Esophagus muscularis mucosa (tissue), 4 donors: Measurements from ENCODE around the gene TMEM86B. TPM values are rescaled to one million over a fixed set of nuclear protein-coding genes. Genes with fewer than 3 reads are reported as not detected.

Experiments
- DNase-seq: peaks from one replicate; pipeline ENCODE4 v3.0.0-alpha.2; 2017; ENCODE audit errors: extremely low spot score
- H3K27ac ChIP-seq, 4 donors: fragments of 200-600 bp; sonication (generic); replicated peaks in 1 of 4; 1 replicate in 3 of 4; 2 replicates in 1 of 4; pipeline ENCODE4 v1.5.1; 2016 to 2019; ENCODE audit warnings: mild to moderate bottlenecking in 1 of 4
- H3K27me3 ChIP-seq, 4 donors: fragments of 200-600 bp; sonication (generic); one replicate each; pipeline versions ENCODE4 v1.5.1 to v1.6.0; 2016 to 2019
- H3K36me3 ChIP-seq, 4 donors: fragments of 200-600 bp; sonication (generic); one replicate each; pipeline ENCODE4 v1.5.1; 2016 to 2019
- H3K4me1 ChIP-seq, 4 donors: fragments of 200-600 bp; sonication (generic); one replicate each; pipeline ENCODE4 v1.5.1; 2016 to 2019
- H3K4me3 ChIP-seq, 4 donors: fragments of 200-600 bp; sonication (generic); 1 replicate in 2 of 4; 2 replicates in 2 of 4; pipeline ENCODE4 v1.5.1; 2016 to 2019; ENCODE audit warnings: mild to moderate bottlenecking in 4 of 4, moderate library complexity in 1 of 4
- H3K9me3 ChIP-seq, 4 donors: fragments of 200-600 bp; sonication (generic); 1 replicate in 3 of 4; 2 replicates in 1 of 4; pipeline ENCODE4 v1.5.1; 2016 to 2019
- CTCF ChIP-seq, 3 experiments: fragments of 200-600 bp in 2 of 3; fragments of 450-650 bp in 1 of 3; sonication (generic) in 2 of 3; IDR thresholded peaks; one replicate each; pipeline ENCODE4 v1.5.1; 2017 to 2019; ENCODE audit warnings: antibody characterized with exemption in 3 of 3, mild to moderate bottlenecking in 2 of 3, moderate library complexity in 1 of 3
- EP300 ChIP-seq: sonication (generic); formaldehyde crosslinking; IDR thresholded peaks from one replicate; pipeline ENCODE4 v1.6.1; 2017; ENCODE audit warnings: antibody characterized with exemption
- POLR2A ChIP-seq: fragments of 450-650 bp; IDR thresholded peaks from one replicate; pipeline ENCODE4 v1.6.1; 2017; ENCODE audit warnings: antibody characterized with exemption, moderate library complexity, mild to moderate bottlenecking, low read depth
- POLR2AphosphoS5 ChIP-seq, 2 donors: sonication (generic); formaldehyde crosslinking; IDR thresholded peaks; one replicate each; pipeline ENCODE4 v1.6.1; 2017; ENCODE audit warnings: antibody characterized with exemption in 2 of 2
- WGBS: methylation state at CpG from one replicate; pipeline ENCODE4 v1.1.5; 2018; 5-methylcytosine and 5-hydroxymethylcytosine counted together
- intact Hi-C: fragments of 100-400 bp; cut with DNase I; formaldehyde crosslinking; loops from one replicate; pipeline ENCODE4 v1.15.1; 2023
- total RNA-seq, 4 donors: library from RNA; depleted of rRNA; stranded (reverse); fragments of >200 nt; gene quantifications; one replicate each; pipeline versions ENCODE4 v1.1.0 to v1.2.1, GENCODE V29; 2016

Gene TMEM86B
- total RNA-seq, 4 donors from 2014 or later, result 1.7 to 2.8 (median 2.4) TPM

- TF ChIP-seq CTCF (IDR thresholded peaks at IDR 0.05) (no peak), POLR2AphosphoS5 (IDR thresholded peaks at IDR 0.05) (no peak), POLR2A (no peak), EP300 (no peak)
- Histone ChIP-seq H3K4me1 (no peaks in the 10 kb centered on the region), H3K27ac (no peak overlapping the region), H3K36me3 (peaks cover 0 to 64% (median 37%) of the 10 kb centered on the region in 4 donors), H3K4me3 (no peak overlapping the region), H3K27me3 (no peaks in the 10 kb centered on the region), H3K9me3 (no peaks in the 10 kb centered on the region)
- WGBS, result 99% methylated on average over 4 of the region's 4 CpGs
- DNase-seq, result no peak
- intact Hi-C loops, result no loop called here
Observed at GRCh38 chr19:55266840-55267239, 38.3 kb upstream of the TMEM86B start.

DNA sequence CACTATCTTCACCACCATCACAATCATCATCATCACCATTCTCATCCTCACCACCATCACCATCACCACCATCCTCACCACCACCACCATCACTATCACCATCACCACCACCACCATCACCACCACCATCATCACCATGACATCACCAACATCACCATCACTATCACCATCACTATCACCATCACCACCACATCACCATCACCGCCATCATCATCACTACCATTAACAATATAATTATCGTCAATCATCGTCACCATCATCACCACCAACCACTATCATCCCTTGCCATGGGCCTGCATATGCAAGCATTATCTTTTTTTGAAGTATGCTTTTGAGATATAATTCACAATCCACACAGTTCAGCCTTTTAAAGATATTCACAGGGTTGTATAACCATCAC, 37.8 kb upstream of the TMEM86B start:
- Histone ChIP-seq H3K27ac (no peak overlapping the region), H3K27me3 (no peaks in the 10 kb centered on the region)
- intact Hi-C loops, result no loop called here

DNA sequence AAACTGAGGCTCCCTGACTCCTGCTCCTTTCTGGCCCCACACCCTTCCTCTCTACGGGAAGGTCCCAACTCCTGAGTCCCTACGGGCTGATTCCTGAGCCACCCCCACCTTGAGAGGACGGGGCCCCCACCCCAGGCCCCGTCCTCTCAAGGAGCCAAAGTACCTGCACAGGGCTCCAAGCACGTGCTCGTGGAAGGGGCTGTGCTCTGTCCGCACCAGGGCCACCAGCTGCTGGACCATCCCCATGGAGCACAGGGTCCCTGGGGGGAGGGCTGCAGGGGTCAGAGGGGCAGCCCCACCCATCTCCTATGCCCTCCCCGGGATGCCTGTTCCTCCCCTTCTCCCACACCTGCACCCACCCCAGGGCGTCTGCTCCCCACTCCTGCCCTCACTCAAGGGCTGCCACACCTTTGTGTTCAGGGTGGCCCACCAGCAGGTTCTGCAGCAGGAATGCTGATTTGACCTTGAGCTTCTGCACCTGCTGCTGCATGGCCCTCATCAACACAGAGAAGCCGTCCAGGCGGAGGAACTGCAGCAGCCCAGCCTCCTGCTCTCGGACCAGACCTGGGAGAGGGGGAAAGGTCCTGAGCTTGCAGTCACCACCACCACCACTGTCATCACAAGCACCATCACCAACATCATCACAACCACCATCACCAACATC, 37.3 kb upstream of the TMEM86B start:
- Histone ChIP-seq H3K9me3 (no peaks in the 10 kb centered on the region), H3K4me1 (no peaks in the 10 kb centered on the region), H3K27me3 (no peaks in the 10 kb centered on the region), H3K36me3 (peaks cover 0 to 56% (median 29%) of the 10 kb centered on the region in 4 donors), H3K4me3 (no peak overlapping the region), H3K27ac (no peak overlapping the region)
- WGBS, result 91% methylated on average over 12 of the region's 12 CpGs
- intact Hi-C loops, result loop anchor here (2.0 kb wide), 1 partner anchor 13 kb away; no protein-coding TSS in a partner anchor
- no peak for DNase-seq
- no peak for TF ChIP-seq CTCF (IDR thresholded peaks at IDR 0.05)
- TF ChIP-seq EP300, result no peak
- TF ChIP-seq POLR2AphosphoS5 (IDR thresholded peaks at IDR 0.05), result no peak
- no peak for TF ChIP-seq POLR2A

More for the DNA sequence above, 37.8 kb upstream of the TMEM86B start:
- WGBS, result 93% methylated on average over 3 of the region's 3 CpGs
- Histone ChIP-seq H3K4me3 (no peak overlapping the region), H3K4me1 (no peaks in the 10 kb centered on the region), H3K9me3 (no peaks in the 10 kb centered on the region), H3K36me3 (peaks cover 0 to 60% (median 34%) of the 10 kb centered on the region in 4 donors)
- DNase-seq, result no peak
- no peak for TF ChIP-seq CTCF (IDR thresholded peaks at IDR 0.05)
- no peak for TF ChIP-seq POLR2A
- no peak for TF ChIP-seq POLR2AphosphoS5 (IDR thresholded peaks at IDR 0.05)
- TF ChIP-seq EP300, result no peak

DNA sequence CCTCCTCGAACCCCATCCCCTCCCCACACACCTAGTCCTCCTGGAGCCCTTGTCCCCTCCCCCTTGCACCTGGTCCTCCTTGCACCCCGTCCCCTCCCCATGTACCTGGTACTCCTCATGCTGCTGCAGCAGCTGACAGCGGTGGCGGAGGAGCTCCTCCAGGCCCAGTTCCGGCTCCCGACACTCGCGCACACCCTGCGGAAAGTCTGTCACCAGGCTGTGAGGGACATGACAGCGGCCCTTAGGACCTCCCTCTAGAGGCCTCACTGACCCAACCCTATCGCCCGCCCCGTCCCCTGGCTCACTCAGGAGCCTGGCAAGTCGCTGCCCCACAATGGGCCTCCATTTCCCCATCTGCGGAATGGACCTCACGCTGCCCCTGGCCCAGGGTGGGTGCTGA, 36.6 kb upstream of the TMEM86B start:
- Histone ChIP-seq H3K4me1 (peaks cover 1 to 4% (median 2%) of the 10 kb centered on the region in 4 donors), H3K36me3 (peaks cover 0 to 51% (median 24%) of the 10 kb centered on the region in 4 donors), H3K27me3 (no peaks in the 10 kb centered on the region), H3K9me3 (no peaks in the 10 kb centered on the region), H3K27ac (no peak overlapping the region), H3K4me3 (no peak overlapping the region)
- DNase-seq, result no peak
- WGBS, result 97% methylated on average over 16 of the region's 16 CpGs
- TF ChIP-seq EP300 (no peak), CTCF (IDR thresholded peaks at IDR 0.05) (no peak), POLR2A (no peak)
- intact Hi-C loops, result loop anchor here (2.0 kb wide), 1 partner anchor 14 kb away; no protein-coding TSS in a partner anchor
